Activated T-cell treated with anti-CD3 and anti-CD28 coated beads, Interleukin-2, amount 50 U/mL, for 72 hours (primary cell): ENCODE data around the gene MRNIP. TPM values are rescaled to one million over a fixed set of nuclear protein-coding genes. Genes with fewer than 3 reads are reported as not detected.
A peak's percentile ranks its signal among the peaks of the same experiment; 100 is the strongest.

Source experiments
- ATAC-seq, 2 donors: fragments of 150-1000 bp; cut with Tn5 transposase; replicated peaks in 1 of 2; 2 replicates each; pipeline ENCODE4 v1.10.0; 2021; ENCODE audit warnings: moderate library complexity in 2 of 2, mild to moderate bottlenecking in 1 of 2
- DNase-seq, 2 donors: peaks; one replicate each; pipeline ENCODE4 v3.0.0; 2021 to 2022; ENCODE audit warnings: mixed read lengths in 1 of 2
- H3K27ac Mint-ChIP-seq: one replicate; pipeline ENCODE4 v1.8.0; 2022; ENCODE audit warnings: mild to moderate bottlenecking, moderate library complexity, mixed read lengths
- H3K27me3 Mint-ChIP-seq: one replicate; pipeline ENCODE4 v1.8.0; 2022; ENCODE audit warnings: low read depth, mixed read lengths
- H3K36me3 Mint-ChIP-seq, 2 donors: one replicate each; pipeline ENCODE4 v1.8.0; 2022; ENCODE audit warnings: mixed read lengths in 2 of 2, mild to moderate bottlenecking in 1 of 2; ENCODE audit not compliant: insufficient read depth in 2 of 2
- H3K4me1 Mint-ChIP-seq: one replicate; pipeline ENCODE4 v1.8.0; 2022; ENCODE audit warnings: low read depth, mixed read lengths
- H3K4me3 Mint-ChIP-seq, 2 donors: one replicate each; pipeline ENCODE4 v1.8.0; 2022; ENCODE audit warnings: mild to moderate bottlenecking in 2 of 2, mixed read lengths in 2 of 2, moderate library complexity in 2 of 2
- H3K9me3 Mint-ChIP-seq, 2 donors: one replicate each; pipeline ENCODE4 v1.8.0; 2022; ENCODE audit warnings: mixed read lengths in 2 of 2
- total RNA-seq, 2 donors: library from RNA; stranded (reverse); gene quantifications; one replicate each; pipeline ENCODE4 v1.2.3, GENCODE V29; 2022

Gene MRNIP
- total RNA-seq, 2 donors from 2014 or later, result 26.4 to 33.3 TPM

- Mint-ChIP-seq H3K4me3 (peak overlapping the region; percentile 94 to 95), H3K27me3 (no peaks in the 10 kb centered on the region), H3K27ac (no peak overlapping the region), H3K36me3 (peaks cover 0 to 4% of the 10 kb centered on the region in 2 donors), H3K4me1 (peaks cover 37% of the 10 kb centered on the region), H3K9me3 (no peaks in the 10 kb centered on the region)
- DNase-seq (peak; percentile 75 to 80), ATAC-seq (peak; percentile 62 to 65)
These were observed 54.7 kb downstream of the MRNIP start for GRCh38 chr5:179803651-179804554.

- DNase-seq (no peak), ATAC-seq (no peak)
- Mint-ChIP-seq H3K4me3 (peak overlapping the region; percentile 36 to 95), H3K36me3 (peaks cover 0 to 4% of the 10 kb centered on the region in 2 donors), H3K9me3 (no peaks in the 10 kb centered on the region), H3K4me1 (peaks cover 37% of the 10 kb centered on the region), H3K27ac (no peak overlapping the region), H3K27me3 (no peaks in the 10 kb centered on the region)
These were observed 55.6 kb downstream of the MRNIP start for GRCh38 chr5:179802950-179803562.

- Mint-ChIP-seq H3K27ac (peak overlapping the region; percentile 51), H3K9me3 (no peaks in the 10 kb centered on the region), H3K36me3 (peaks cover 0 to 7% of the 10 kb centered on the region in 2 donors), H3K27me3 (no peaks in the 10 kb centered on the region), H3K4me1 (peaks cover 37% of the 10 kb centered on the region), H3K4me3 (no peak overlapping the region)
- ATAC-seq (no peak), DNase-seq (no peak)
These were observed 56.3 kb downstream of the MRNIP start for GRCh38 chr5:179802207-179802883.

- Mint-ChIP-seq H3K4me1 (peaks cover 40% of the 10 kb centered on the region), H3K27ac (no peak overlapping the region)
These were observed 57.1 kb downstream of the MRNIP start for GRCh38 chr5:179801304-179802206.

GRCh38 chr5:179800696-179801201 lies 57.9 kb downstream of the MRNIP start:
- peaks cover 40% of the 10 kb centered on the region for H3K4me1 Mint-ChIP-seq
- no peak for DNase-seq
- no peaks in the 10 kb centered on the region for H3K27me3 Mint-ChIP-seq

More at GRCh38 chr5:179801304-179802206, 57.1 kb downstream of the MRNIP start:
- DNase-seq, result peak; percentile 88
- H3K36me3 Mint-ChIP-seq, result peaks cover 0 to 11% of the 10 kb centered on the region in 2 donors
- peak; percentile 42 to 45 for ATAC-seq
- no peak overlapping the region for H3K4me3 Mint-ChIP-seq
- H3K9me3 Mint-ChIP-seq, result no peaks in the 10 kb centered on the region
- H3K27me3 Mint-ChIP-seq, result no peaks in the 10 kb centered on the region

DNA sequence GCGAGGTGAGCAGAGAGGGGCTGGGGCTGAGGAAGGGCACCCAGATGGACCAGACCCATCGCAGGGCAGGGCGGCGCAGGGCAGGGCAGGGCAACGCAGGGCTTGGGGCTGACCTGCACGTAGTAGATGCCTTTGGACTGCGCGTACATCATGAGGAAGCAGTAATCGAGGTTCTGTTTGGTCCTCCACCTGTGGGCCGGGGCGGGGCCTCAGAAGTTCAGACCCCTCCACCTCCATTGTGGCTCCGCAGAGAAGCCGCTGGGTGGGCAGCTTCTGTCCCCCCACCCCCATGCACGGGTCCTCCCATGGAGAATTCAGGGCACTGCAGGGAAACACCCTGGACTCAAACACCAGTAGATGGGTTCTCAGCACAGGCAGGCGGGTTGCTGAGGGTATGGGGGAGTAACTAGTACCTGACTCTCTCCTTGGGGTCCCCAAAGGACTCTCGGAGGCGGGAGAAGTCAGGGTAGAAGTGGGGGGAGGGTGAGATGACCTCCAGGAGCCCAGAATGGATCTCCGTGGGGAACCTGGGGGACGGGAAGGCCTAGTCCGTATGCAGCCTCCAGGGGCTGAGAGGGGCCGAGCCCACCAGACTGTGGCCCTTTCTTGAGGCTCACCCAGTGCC lies 58.4 kb downstream of the MRNIP start:
- Mint-ChIP-seq H3K4me3 (no peak overlapping the region), H3K36me3 (peaks cover 0 to 9% of the 10 kb centered on the region in 2 donors), H3K4me1 (peaks cover 39% of the 10 kb centered on the region), H3K9me3 (no peaks in the 10 kb centered on the region), H3K27me3 (no peaks in the 10 kb centered on the region), H3K27ac (no peak overlapping the region)
- ATAC-seq (no peak), DNase-seq (no peak)

More at GRCh38 chr5:179800696-179801201, 57.9 kb downstream of the MRNIP start:
- Mint-ChIP-seq H3K9me3 (no peaks in the 10 kb centered on the region), H3K27ac (no peak overlapping the region), H3K36me3 (peaks cover 0 to 11% of the 10 kb centered on the region in 2 donors), H3K4me3 (no peak overlapping the region)
- ATAC-seq, result no peak

DNA sequence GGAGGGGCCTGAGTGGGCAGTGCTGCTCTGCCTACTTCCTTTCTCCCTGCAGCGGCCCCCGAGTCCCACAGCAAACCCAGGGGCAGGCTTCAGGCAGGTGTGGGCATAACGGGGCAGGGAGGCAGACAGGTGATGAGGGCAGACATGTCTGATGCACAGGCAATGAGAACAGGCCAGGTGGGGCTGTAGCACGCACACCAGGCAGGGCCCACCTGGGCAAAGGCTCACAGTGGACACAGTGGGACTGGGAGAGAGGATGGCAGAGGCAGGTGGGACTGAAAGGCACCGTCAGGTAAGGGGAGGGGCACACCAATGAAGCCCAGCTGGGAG lies 59.0 kb downstream of the MRNIP start:
- Mint-ChIP-seq H3K9me3 (no peaks in the 10 kb centered on the region), H3K27me3 (no peaks in the 10 kb centered on the region), H3K4me3 (no peak overlapping the region), H3K4me1 (peaks cover 34% of the 10 kb centered on the region), H3K36me3 (peaks cover 0 to 9% of the 10 kb centered on the region in 2 donors), H3K27ac (no peak overlapping the region)
- no peak for DNase-seq
- no peak for ATAC-seq

- no peak overlapping the region for H3K4me3 Mint-ChIP-seq
- H3K27me3 Mint-ChIP-seq, result no peaks in the 10 kb centered on the region
- peaks cover 34% of the 10 kb centered on the region for H3K4me1 Mint-ChIP-seq
- DNase-seq, result no peak
- no peak for ATAC-seq
- no peak overlapping the region for H3K27ac Mint-ChIP-seq
- peaks cover 0 to 9% of the 10 kb centered on the region in 2 donors for H3K36me3 Mint-ChIP-seq
- H3K9me3 Mint-ChIP-seq, result no peaks in the 10 kb centered on the region
These were observed 59.6 kb downstream of the MRNIP start for GRCh38 chr5:179798771-179799643.

DNA sequence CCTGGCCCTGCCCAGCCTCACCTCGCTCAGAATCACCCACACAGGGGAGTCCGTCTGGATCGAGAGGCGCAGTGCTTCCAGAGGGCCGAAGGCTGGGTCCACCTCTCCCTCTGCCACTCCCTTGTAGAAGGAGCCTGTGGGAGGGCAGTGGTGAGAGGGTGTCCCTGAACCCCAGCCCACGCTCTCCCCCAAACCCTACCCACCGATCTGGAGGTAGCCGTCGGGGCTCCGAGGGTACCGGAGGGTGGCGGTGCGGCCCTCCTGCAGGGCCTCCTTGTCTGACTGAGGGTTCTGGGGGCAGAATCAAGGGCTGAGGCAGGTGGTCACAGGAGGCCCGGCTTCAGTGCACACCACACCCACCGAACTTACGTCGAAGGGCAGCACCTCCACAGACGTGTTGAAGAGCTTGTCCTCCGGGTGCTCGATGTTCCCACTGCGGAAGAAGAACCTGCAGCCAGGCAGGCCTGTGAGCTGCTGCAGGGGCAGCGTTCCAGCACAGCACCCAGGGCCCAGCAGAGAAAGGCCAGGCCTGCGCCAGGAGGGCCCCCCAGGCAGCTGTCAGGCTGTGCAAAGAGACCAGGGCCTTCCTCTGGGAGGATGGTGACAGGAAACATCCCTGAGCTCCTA lies 60.4 kb downstream of the MRNIP start:
- ATAC-seq, result no peak
- DNase-seq, result no peak
- H3K27ac Mint-ChIP-seq, result no peak overlapping the region
- peaks cover 0 to 9% of the 10 kb centered on the region in 2 donors for H3K36me3 Mint-ChIP-seq
- no peak overlapping the region for H3K4me3 Mint-ChIP-seq
- no peaks in the 10 kb centered on the region for H3K27me3 Mint-ChIP-seq
- no peaks in the 10 kb centered on the region for H3K9me3 Mint-ChIP-seq
- H3K4me1 Mint-ChIP-seq, result peaks cover 34% of the 10 kb centered on the region

- Mint-ChIP-seq H3K4me3 (no peak overlapping the region), H3K27ac (peak overlapping the region; percentile 42)
- no peak for ATAC-seq
These were observed 60.9 kb downstream of the MRNIP start for GRCh38 chr5:179797741-179798140.

More at GRCh38 chr5:179797741-179798140, 60.9 kb downstream of the MRNIP start:
- no peaks in the 10 kb centered on the region for H3K27me3 Mint-ChIP-seq
- DNase-seq, result no peak
- H3K36me3 Mint-ChIP-seq, result peaks cover 0 to 9% of the 10 kb centered on the region in 2 donors
- H3K9me3 Mint-ChIP-seq, result no peaks in the 10 kb centered on the region
- H3K4me1 Mint-ChIP-seq, result peaks cover 34% of the 10 kb centered on the region
